ENCODE data around the gene PRSS22. TPM values are rescaled to one million over a fixed set of nuclear protein-coding genes. Genes with fewer than 3 reads are reported as not detected.

PRSS22 gene
- polyA plus RNA-seq, 3 donors, result 6.8 to 7.4 (median 7.0) TPM

DNA sequence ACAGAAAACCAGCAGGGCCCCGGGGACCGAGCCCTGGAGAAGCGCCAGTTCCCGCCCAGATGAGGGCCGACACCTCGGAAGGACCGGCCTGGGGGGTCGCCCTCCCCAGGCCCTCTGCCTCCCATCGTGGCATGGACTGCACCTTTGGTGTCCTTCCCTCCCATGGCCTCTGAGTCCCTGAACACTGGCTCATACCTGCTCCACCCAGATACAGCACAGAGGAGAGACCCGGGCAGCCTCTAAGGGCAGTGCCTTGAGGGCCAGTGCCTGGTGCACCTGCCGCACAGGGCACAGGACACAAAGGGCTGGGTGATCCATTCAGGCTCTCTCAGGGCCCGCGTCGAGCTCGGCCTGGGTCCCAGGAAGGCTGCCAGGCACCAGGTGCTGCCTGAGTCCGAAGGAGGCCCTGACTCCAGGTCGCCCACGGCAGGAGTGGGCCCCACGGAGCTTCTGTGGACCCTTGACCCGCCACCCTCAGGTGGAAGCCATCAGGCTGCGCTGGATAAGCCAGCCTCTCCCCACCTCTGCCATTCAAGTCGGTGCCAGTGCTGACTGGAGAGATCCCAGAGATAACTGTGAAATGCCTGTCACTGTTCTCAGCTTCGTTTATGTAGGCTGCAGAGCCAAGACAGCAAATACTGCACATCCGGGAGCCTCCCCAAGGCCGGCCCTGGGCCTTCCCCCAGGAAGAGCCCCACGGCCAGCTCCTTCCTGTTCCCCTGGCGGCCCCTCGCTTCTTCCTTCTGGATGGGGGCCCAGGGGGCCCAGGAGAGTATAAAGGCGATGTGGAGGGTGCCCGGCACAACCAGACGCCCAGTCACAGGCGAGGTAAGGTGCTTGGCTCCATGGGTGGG, 28.2 kb downstream of the PRSS22 start, which contains the start of gene ZG16B:
ZG16B (plus strand) TSS at position 803 of the 854 bp plus-strand sequence. CDS start 139 bp downstream, outside the sequence.
- no peak for DNase-seq (ENCODE audit: low read depth in 3 of 3, low spot score in 2 of 3)

DNA sequence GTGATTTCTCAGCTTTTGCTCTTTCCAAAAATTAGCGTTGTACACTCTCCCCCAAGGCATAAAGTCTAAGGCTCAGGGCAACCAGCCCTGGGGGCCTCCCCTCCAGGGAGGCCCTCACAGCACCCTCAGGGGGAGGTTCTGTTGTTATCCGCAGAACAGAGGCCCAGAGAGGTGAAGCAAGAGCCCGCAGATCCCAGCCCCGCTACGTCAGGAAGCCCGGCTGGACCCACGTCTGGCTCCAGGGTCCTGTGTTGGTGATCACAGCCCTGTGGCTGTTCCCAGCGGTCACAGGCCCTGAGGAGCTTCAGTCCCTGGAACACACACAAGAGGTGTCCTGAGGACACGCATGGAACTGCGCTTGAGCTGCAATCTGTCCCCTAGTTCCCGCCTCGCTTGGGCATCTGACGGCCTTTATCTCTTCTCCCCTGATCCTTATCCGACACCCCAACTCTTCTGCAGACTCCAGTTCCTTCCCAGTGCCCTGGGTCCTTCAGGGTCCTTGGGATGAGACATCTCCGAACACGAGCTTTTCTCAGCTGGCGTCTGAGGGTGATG, 29.0 kb downstream of the PRSS22 start:
- DNase-seq (ENCODE audit: low read depth in 3 of 3, low spot score in 2 of 3), result no peak

DNA sequence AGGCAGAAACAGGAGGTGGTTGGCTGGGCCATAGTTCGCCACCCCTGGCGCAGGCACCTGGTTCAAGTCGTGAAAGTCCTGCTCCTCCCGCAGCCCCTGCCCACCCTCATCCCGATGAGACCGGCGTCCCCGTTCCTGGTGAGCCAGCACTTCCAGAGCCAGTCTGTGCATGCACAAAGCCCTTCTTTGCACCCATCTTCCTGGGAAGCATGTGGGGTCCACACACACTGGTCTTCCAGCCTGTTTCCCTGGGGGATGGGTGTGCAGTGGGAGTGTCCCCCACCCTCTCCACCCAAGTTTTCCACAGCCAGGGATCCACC, 29.5 kb downstream of the PRSS22 start:
- DNase-seq (ENCODE audit: low read depth in 3 of 3, low spot score in 2 of 3), result no peak

DNA sequence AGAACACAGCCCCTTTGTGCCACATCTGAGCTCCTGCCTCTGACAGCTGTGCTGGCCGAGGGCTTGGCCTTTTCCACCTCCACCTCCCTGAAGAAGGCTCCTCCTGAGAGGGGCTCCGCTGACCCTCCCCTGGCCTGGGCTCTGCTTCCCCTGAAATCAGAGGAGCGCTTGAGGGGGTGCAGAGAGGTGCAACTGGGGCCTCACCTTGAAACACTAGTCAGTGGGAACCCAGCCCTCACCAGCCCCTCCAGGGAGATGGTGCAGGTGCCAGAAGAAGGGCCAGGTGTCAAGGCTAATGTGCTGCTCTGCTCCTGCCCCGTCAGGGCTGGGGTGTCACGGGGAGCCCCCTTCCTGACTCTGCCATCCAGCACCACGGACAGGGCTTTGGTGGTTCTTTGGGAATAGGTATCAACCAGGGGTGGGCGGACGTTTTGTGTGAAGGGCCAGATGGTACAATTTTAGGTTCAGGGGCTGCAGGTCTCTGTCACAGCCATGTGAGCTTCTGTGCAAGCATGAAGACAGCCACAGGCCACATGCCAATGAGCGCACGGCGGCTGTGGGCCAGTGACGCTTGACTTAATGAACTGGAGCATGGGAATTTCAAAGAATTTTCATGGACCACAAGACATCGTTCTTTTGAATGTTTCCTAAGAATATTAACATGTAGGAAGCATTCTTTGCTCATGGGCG, 30.0 kb downstream of the PRSS22 start:
- DNase-seq (ENCODE audit: low read depth in 3 of 3, low spot score in 2 of 3), result no peak

DNA sequence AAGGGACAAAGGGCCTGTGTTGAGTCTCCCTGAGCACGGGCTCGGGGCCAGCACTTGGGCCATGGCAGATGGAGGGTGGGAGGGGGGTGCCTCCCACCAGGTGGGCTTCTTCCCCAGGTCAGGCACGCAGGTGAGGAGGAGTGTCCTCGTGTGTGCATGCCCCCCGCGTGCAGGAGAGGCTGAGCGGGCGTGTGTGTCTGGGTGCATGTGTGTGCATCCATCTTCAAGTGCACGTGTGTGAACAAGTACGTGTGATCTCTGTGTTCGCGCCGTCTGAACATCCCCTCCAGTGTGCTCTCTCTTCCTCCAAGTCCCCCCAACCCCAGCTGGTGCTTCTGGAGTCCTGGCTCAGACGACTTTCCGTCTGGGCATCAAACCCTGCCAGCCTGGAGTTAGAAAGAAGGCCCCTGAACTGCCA, 30.6 kb downstream of the PRSS22 start:
- DNase-seq (ENCODE audit: low read depth in 3 of 3, low spot score in 2 of 3), result no peak

DNA sequence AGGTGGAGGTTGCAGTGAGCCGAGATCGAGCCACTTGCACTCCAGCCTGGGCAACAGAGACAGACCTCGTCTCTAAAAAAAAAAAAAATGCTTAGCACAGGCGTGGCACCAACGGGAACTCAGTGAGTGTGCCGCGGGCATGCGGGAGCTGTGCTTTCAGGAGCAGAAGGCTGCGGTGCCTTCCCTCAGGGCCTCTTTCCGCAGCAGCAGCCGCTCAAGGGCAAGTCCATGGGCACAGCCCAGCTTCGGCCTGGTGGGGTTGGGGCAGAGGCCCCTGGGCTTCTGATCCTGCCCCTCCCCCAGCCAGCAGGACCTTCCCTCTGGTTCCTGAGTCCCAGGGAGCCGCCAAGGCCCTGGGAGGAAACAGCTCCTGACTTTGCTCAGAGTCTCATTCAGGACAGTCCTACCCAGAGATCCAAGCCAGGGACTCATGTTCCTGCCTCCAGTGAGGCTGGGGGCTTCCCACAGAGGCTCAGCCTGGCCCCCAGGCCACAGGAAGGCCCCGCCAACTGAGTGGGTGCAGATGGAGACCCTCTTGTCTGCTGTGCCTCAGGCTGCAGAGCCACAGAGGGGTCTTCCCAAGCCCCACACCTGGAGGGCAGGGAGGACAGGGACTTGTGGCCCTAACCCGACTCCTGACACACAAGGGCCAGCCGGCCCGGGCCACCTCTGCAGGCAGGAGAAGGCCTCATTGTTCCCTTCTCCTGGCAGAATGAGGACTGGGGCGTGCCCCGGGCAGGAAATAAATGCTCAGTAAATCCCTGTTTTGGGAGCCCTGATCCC, 31.2 kb downstream of the PRSS22 start:
- DNase-seq (ENCODE audit: low read depth in 3 of 3, low spot score in 2 of 3), result no peak

DNA sequence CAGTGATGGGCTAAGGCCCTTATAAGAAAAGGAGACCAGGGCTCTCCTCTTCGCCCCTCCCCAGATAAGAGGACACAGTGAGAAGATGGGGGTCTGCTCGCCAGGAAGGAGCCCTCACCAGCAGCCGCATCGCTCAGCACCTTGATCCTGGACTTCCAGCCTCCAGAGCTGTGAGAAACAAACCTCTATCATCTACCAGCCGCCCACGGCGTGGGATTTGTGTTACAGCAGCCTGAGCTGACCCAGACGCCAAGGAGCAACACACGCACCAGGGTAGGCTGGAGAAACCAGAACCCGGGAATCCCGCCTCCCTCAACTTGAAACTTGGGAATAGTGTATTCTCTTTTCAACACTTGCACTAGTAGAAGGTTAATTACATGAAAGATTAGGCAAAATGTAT, 32.1 kb downstream of the PRSS22 start:
- DNase-seq (ENCODE audit: low read depth in 3 of 3, low spot score in 2 of 3), result no peak

DNA sequence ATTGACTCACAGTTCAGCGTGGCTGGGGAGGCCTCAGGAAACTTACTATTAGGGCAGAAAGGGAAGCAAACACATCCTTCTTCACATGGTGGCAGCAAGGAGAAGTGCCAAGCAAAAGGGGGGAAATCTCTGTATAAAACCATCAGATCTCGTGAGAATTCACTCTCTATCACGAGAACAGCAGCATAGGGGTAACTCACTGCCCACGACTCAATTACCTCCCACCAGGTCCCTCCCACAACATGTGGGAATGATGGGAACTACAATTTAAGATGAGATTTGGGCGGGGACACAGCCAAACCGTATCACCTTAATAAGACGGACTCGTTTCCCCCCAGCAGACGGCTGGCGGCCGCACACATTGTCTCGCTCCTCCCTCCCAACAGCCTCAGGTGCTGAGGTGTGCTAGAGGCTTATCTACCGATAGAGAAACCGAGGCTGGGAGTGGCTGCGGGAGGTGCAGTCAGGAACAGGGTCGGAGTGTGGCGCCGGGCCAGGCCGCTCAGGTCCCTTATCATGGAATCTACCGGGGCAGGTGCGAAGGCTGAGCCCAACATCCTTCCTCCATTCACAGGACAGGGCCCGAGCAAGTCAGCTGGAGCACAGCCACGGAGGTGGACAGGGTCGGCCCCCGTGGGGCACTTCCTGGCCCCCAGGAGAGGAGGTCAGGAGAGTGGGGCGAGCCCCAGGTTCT, 32.8 kb downstream of the PRSS22 start:
- no peak for DNase-seq (ENCODE audit: low read depth in 3 of 3, low spot score in 2 of 3)

DNA sequence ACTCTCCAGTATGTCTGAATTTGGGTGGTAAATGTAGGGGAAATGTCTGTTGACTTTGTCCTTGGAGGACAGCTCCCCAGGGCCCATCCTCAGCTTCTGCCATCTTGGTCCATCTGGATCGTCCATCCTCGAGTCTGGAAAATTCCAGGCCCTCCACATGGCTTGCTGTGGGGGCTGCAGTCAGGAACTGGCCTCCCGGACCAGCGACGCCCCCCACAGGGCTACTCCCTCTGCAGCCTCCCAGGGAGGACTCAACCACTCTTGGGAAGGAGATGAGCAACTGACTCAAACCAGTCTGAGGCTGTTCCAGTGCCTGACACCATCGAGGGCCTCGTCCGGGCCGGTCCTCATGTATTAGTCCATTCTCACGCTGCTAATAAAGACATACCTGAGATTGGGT, 33.3 kb downstream of the PRSS22 start:
- no peak for DNase-seq (ENCODE audit: low read depth in 3 of 3, low spot score in 2 of 3)

DNA sequence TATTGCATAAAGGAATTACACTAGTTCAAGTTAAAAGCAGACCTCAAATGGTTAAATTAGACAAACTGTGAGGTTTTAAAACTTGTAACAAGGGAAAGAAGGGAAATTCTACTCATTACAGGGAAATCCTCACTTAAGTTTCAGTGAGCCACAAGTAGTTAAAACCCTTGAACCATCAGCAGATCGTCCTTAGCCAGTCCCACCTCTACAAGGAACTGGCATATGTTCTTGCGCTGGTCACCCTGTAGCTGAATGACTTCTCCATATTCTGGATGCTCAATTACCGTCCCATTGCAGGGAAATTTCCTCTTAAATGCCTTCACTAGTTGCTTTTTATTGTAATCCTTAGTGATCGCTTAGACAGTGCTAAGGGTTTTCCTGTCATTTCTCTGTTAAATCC, 35.5 kb downstream of the PRSS22 start:
- no peak for DNase-seq (ENCODE audit: low read depth in 3 of 3, low spot score in 2 of 3)

DNA sequence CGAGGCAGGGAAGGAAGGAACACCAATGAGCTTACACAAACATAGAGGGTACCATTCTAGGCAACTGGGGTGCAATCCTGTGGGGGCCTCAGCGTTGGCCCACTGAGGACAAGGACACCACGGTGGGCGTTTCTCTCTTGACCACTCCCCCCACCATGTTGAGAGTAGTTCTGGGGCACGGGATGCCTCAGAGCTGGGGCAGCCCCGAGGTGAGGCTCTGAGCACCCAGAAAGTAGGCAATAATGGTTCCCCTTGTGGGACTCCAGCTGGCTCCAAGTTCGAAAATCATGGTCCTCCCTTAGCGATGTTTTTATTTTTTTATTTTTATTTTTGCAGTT, 35.8 kb downstream of the PRSS22 start:
- DNase-seq (ENCODE audit: low read depth in 3 of 3, low spot score in 2 of 3), result no peak

DNA sequence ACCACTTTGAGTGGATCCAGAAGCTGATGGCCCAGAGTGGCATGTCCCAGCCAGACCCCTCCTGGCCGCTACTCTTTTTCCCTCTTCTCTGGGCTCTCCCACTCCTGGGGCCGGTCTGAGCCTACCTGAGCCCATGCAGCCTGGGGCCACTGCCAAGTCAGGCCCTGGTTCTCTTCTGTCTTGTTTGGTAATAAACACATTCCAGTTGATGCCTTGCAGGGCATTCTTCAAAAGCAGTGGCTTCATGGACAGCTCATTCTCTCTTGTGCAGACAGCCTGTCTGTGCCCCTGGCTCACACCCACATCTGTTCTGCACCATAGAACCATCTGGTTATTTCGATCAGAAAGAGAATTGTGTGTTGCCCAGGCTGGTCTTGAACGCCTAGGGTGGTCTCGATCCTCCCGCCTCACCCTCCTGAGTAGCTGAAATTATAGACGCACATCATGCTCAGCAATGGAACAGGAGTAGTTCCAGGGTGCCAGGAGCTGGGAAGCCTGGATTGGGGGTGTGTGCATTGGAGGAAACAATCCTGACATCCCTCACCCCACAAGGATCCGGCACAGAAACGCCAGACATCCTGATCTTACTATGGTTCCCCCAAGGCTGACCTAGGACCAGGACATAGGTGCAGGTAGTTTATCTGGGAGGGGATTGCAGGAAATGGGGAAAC, 36.3 kb downstream of the PRSS22 start:
- no peak for DNase-seq (ENCODE audit: low read depth in 3 of 3, low spot score in 2 of 3)

DNA sequence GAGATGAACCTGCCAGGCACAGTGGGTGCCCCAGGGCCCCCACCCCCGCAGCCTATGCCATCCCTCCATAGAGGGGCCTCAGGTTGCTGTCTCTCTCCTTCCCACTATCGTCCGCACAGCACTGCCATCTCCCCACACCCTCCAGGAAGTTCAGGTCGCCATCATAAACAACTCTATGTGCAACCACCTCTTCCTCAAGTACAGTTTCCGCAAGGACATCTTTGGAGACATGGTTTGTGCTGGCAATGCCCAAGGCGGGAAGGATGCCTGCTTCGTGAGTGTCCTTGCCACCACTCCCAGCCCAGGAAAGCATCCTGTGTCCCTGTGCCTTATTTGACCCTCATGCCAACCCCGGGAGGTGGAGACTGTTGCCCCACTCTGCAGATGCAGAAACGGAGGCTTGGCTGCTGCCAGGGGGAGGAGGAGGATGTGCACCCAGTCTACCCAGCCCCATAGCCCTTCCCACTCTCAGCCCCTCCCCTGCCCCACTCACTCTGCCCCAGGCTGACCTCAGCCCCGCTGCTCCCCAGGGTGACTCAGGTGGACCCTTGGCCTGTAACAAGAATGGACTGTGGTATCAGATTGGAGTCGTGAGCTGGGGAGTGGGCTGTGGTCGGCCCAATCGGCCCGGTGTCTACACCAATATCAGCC, 37.0 kb downstream of the PRSS22 start:
- DNase-seq (ENCODE audit: low read depth in 3 of 3, low spot score in 2 of 3), result no peak

DNA sequence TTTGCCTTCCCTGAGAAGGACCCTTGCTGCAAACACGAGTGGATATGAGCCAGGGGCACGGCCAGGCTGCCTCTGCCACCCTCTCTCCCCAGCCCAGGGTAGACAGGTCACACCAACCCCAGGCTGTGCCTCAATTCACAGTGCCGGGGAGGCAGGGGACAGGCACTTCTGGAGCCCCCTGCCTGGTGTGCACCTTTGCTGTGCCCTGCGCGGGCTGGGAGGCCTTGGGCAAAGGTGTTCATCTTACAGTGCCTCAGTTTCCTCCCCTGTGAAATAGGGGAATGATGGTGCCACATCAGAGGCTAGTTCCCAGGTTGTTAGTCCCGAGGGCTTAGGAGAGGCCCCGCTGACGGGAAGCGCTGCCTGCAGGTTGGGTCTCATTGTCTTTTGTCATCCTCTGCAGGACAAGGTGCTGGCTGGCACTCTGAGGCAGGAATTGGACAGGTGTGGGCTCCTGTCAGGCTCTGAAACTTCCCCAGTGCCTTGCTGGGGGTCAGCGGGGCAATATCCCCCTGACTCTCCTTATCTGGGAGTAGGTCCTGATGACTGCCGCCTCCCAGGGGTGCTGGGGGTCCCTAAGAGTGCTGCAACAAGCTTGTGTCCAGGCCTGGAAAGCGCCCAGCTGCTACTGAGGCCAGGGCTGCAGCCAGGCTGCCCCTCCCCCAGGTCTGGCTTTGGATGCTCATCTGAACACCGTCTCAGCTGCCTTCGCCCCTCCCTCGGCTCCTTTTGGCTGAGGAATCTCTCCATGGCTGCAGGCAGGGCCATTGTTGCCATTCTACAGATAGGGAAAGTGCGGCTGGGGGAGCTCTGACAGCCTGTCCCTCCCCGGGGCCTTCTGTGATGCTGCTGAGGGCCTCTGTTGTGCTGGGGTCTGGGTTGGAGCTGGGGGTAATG, 37.8 kb downstream of the PRSS22 start:
- no peak for DNase-seq (ENCODE audit: low read depth in 3 of 3, low spot score in 2 of 3)

DNA sequence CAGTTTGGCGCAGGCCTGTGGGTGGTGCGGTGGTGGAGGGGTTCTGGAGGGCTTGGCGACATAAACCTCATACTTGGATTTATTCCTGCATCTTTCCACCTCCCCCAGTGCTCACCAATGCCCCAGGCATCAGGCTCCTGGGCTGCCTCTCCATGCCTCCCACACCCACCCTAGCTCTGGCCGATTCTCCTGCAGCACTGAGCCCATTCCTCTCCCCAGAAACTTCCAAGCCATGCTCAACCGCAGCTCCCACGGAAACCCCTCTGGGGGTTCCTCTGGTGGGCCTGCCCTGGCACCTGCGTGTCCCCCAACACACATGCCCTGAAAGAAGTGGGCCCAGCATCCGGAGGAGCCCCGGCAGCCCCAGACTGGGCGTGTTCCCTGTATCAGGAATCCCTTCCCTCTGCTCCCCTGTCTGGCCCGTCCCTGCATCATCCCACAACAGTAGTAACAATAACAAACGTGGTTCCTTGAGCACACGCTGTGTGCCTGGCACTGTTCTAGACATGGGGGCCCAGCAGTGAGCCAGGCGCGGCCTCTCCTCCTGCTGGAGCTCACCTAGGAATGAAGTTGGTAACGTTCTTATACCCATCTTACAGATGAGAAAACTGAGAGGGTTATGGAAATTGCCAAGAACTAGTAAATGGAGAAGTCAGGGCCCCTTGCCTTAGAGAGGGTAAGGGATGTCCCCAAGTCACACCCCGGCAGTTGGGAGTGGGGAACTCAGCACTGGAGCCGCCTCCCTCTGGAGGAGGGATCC, 38.6 kb downstream of the PRSS22 start:
- DNase-seq (ENCODE audit: low read depth in 3 of 3, low spot score in 2 of 3), result no peak

DNA sequence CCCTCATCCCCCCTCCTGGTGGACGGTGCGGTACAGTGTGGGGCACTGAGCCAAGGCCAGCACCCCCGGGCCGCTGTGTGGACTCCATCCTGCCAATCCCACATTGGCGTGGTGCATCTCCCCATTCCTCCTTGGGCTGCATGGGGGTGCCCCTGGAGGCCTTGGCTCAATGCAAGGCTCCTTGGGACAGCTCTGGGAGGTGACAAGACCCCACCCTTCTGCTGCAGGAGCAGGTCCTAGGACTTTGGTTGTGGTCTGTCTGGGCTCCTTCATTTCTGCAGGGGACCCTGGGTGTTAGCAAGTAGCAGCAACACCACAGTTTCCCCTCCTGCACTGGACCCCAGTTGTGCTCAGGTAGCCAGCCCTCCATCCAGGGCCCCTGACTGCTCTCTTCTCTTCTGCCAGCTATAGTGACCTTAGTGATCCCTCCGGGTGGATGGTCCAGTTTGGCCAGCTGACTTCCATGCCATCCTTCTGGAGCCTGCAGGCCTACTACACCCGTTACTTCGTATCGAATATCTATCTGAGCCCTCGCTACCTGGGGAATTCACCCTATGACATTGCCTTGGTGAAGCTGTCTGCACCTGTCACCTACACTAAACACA, 39.6 kb downstream of the PRSS22 start:
- DNase-seq (ENCODE audit: low read depth in 3 of 3, low spot score in 2 of 3), result no peak

All from right renal cortex interstitium (tissue), 3 donors.